Measurements from ENCODE around the gene SYDE1.

SYDE1 gene

GRCh38 chr19:15108845-15109767 is 1.9 kb downstream of the SYDE1 start:
- DNase-seq (ENCODE audit: low spot score): no peak

- no peak for DNase-seq (ENCODE audit: low spot score)
Observed at GRCh38 chr19:15109768-15110417, 2.7 kb downstream of the SYDE1 start.

GRCh38 chr19:15110418-15110815 is 3.2 kb downstream of the SYDE1 start:
- DNase-seq (ENCODE audit: low spot score): no peak

- no peak for DNase-seq (ENCODE audit: low spot score)
Observed at GRCh38 chr19:15111758-15112157, 4.6 kb downstream of the SYDE1 start.

- no peak for DNase-seq (ENCODE audit: low spot score)
Observed at GRCh38 chr19:15112385-15112784, 5.2 kb downstream of the SYDE1 start.

- DNase-seq (ENCODE audit: low spot score): no peak
Observed at GRCh38 chr19:15113245-15114152, 6.3 kb downstream of the SYDE1 start.

GRCh38 chr19:15114153-15114540 is 6.9 kb downstream of the SYDE1 start:
- no peak for DNase-seq (ENCODE audit: low spot score)

- no peak for DNase-seq (ENCODE audit: low spot score)
Observed at GRCh38 chr19:15115080-15115479, 7.9 kb downstream of the SYDE1 start.

- DNase-seq (ENCODE audit: low spot score): no peak
Observed at GRCh38 chr19:15115762-15116615, 8.8 kb downstream of the SYDE1 start.

- no peak for DNase-seq (ENCODE audit: low spot score)
Observed at GRCh38 chr19:15116856-15117255, 9.7 kb downstream of the SYDE1 start.

- no peak for DNase-seq (ENCODE audit: low spot score)
Observed at GRCh38 chr19:15118248-15118647, 11.0 kb downstream of the SYDE1 start.

- no peak for DNase-seq (ENCODE audit: low spot score)
Observed at GRCh38 chr19:15118789-15119494, 11.7 kb downstream of the SYDE1 start.

GRCh38 chr19:15120135-15121026 is 13.2 kb downstream of the SYDE1 start:
- no peak for DNase-seq (ENCODE audit: low spot score)

GRCh38 chr19:15122331-15123030 is 15.3 kb downstream of the SYDE1 start:
- DNase-seq (ENCODE audit: low spot score): no peak

GRCh38 chr19:15123031-15123890 is 16.1 kb downstream of the SYDE1 start:
- no peak for DNase-seq (ENCODE audit: low spot score)

- DNase-seq (ENCODE audit: low spot score): no peak
Observed at GRCh38 chr19:15123900-15124299, 16.7 kb downstream of the SYDE1 start.

- DNase-seq (ENCODE audit: low spot score): no peak
Observed at GRCh38 chr19:15124572-15125231, 17.5 kb downstream of the SYDE1 start.
